HUES48 (cell line): ENCODE measurements around the gene PAK1.

Experiments used
- H3K27ac ChIP-seq: one replicate; pipeline ENCODE4 v1.7.0; 2013; ENCODE audit warnings: low read depth, low read length, inconsistent platforms
- H3K27me3 ChIP-seq: 2 replicates; pipeline ENCODE4 v1.6.1; 2013; ENCODE audit warnings: mild to moderate bottlenecking, low read length; ENCODE audit not compliant: control insufficient read depth, insufficient read depth
- H3K36me3 ChIP-seq: 2 replicates; pipeline ENCODE4 v1.6.1; 2013; ENCODE audit warnings: low read length; ENCODE audit not compliant: control insufficient read depth, insufficient read depth
- H3K4me1 ChIP-seq: 2 replicates; pipeline ENCODE4 v1.6.1; 2013; ENCODE audit warnings: mild to moderate bottlenecking, low read length; ENCODE audit not compliant: control insufficient read depth, insufficient read depth
- H3K4me3 ChIP-seq: 2 replicates; pipeline ENCODE4 v1.5.1; 2013; ENCODE audit warnings: mild to moderate bottlenecking, low read depth, low read length
- H3K9ac ChIP-seq: 2 replicates; pipeline ENCODE4 v1.6.1; 2013; ENCODE audit warnings: mild to moderate bottlenecking, low read depth, low read length, moderate library complexity
- H3K9me3 ChIP-seq: 2 replicates; pipeline ENCODE4 v1.6.1; 2013; ENCODE audit warnings: low read length; ENCODE audit not compliant: control insufficient read depth, insufficient read depth

The PAK1 gene

GRCh38 chr11:77438487-77438886 lies 35.4 kb downstream of the PAK1 start:
- H3K36me3 ChIP-seq: no peaks in the 10 kb centered on the region
- H3K27me3 ChIP-seq: no peaks in the 10 kb centered on the region
- peaks cover 12% of the 10 kb centered on the region; the same call in 1 of the 2 replicates for H3K4me1 ChIP-seq
- H3K9me3 ChIP-seq: no peaks in the 10 kb centered on the region
- no peak overlapping the region for H3K27ac ChIP-seq
- no peak overlapping the region for H3K4me3 ChIP-seq
- H3K9ac ChIP-seq: no peak overlapping the region

- H3K4me1 ChIP-seq: peaks cover 12% of the 10 kb centered on the region; the same call in 1 of the 2 replicates
- H3K27ac ChIP-seq: no peak overlapping the region
- no peaks in the 10 kb centered on the region for H3K9me3 ChIP-seq
- H3K4me3 ChIP-seq: no peak overlapping the region
- no peak overlapping the region for H3K9ac ChIP-seq
- no peaks in the 10 kb centered on the region for H3K27me3 ChIP-seq
- H3K36me3 ChIP-seq: no peaks in the 10 kb centered on the region
Observed at GRCh38 chr11:77436969-77437368, 36.9 kb downstream of the PAK1 start.

GRCh38 chr11:77436506-77436905 lies 37.4 kb downstream of the PAK1 start:
- Histone ChIP-seq H3K9me3 (no peaks in the 10 kb centered on the region), H3K36me3 (no peaks in the 10 kb centered on the region), H3K4me1 (peaks cover 12% of the 10 kb centered on the region; the same call in 1 of the 2 replicates), H3K9ac (no peak overlapping the region), H3K4me3 (no peak overlapping the region), H3K27ac (no peak overlapping the region), H3K27me3 (no peaks in the 10 kb centered on the region)

GRCh38 chr11:77435972-77436371 lies 37.9 kb downstream of the PAK1 start:
- H3K4me3 ChIP-seq: no peak overlapping the region
- no peaks in the 10 kb centered on the region for H3K27me3 ChIP-seq
- no peak overlapping the region for H3K27ac ChIP-seq
- H3K9ac ChIP-seq: no peak overlapping the region
- H3K9me3 ChIP-seq: no peaks in the 10 kb centered on the region
- H3K36me3 ChIP-seq: no peaks in the 10 kb centered on the region
- peaks cover 8% of the 10 kb centered on the region; the same call in 1 of the 2 replicates for H3K4me1 ChIP-seq

GRCh38 chr11:77431813-77432212 lies 42.1 kb downstream of the PAK1 start:
- H3K27ac ChIP-seq: no peak overlapping the region
- no peak overlapping the region for H3K4me3 ChIP-seq
- H3K9me3 ChIP-seq: no peaks in the 10 kb centered on the region
- H3K27me3 ChIP-seq: no peaks in the 10 kb centered on the region
- H3K4me1 ChIP-seq: peaks cover 7% of the 10 kb centered on the region
- H3K36me3 ChIP-seq: no peaks in the 10 kb centered on the region
- H3K9ac ChIP-seq: no peak overlapping the region

- no peak overlapping the region for H3K4me3 ChIP-seq
- no peak overlapping the region for H3K9ac ChIP-seq
- no peak overlapping the region for H3K27ac ChIP-seq
- H3K4me1 ChIP-seq: peaks cover 23% of the 10 kb centered on the region
- H3K36me3 ChIP-seq: no peaks in the 10 kb centered on the region
- H3K9me3 ChIP-seq: no peaks in the 10 kb centered on the region
- H3K27me3 ChIP-seq: no peaks in the 10 kb centered on the region
Observed at GRCh38 chr11:77428598-77428997, 45.3 kb downstream of the PAK1 start.

GRCh38 chr11:77425346-77425745 lies 48.5 kb downstream of the PAK1 start:
- Histone ChIP-seq H3K36me3 (no peaks in the 10 kb centered on the region), H3K27me3 (no peaks in the 10 kb centered on the region), H3K4me3 (no peak overlapping the region), H3K9ac (no peak overlapping the region), H3K9me3 (no peaks in the 10 kb centered on the region), H3K4me1 (peaks cover 44% of the 10 kb centered on the region), H3K27ac (no peak overlapping the region)

GRCh38 chr11:77424644-77425043 lies 49.2 kb downstream of the PAK1 start:
- no peaks in the 10 kb centered on the region for H3K36me3 ChIP-seq
- peaks cover 51% of the 10 kb centered on the region for H3K4me1 ChIP-seq
- H3K27ac ChIP-seq: no peak overlapping the region
- no peak overlapping the region for H3K4me3 ChIP-seq
- no peaks in the 10 kb centered on the region for H3K27me3 ChIP-seq
- no peaks in the 10 kb centered on the region for H3K9me3 ChIP-seq
- H3K9ac ChIP-seq: no peak overlapping the region

GRCh38 chr11:77423624-77424023 lies 50.3 kb downstream of the PAK1 start:
- no peaks in the 10 kb centered on the region for H3K36me3 ChIP-seq
- H3K4me1 ChIP-seq: peaks cover 61% of the 10 kb centered on the region
- no peaks in the 10 kb centered on the region for H3K27me3 ChIP-seq

GRCh38 chr11:77422687-77423086 lies 51.2 kb downstream of the PAK1 start:
- H3K4me1 ChIP-seq: peaks cover 67% of the 10 kb centered on the region
- H3K36me3 ChIP-seq: no peaks in the 10 kb centered on the region
- no peaks in the 10 kb centered on the region for H3K9me3 ChIP-seq
- H3K27ac ChIP-seq: no peak overlapping the region
- H3K27me3 ChIP-seq: no peaks in the 10 kb centered on the region
- H3K9ac ChIP-seq: no peak overlapping the region
- no peak overlapping the region for H3K4me3 ChIP-seq

More at GRCh38 chr11:77423624-77424023, 50.3 kb downstream of the PAK1 start:
- no peak overlapping the region for H3K9ac ChIP-seq
- no peak overlapping the region for H3K27ac ChIP-seq
- H3K4me3 ChIP-seq: no peak overlapping the region
- no peaks in the 10 kb centered on the region for H3K9me3 ChIP-seq

- Histone ChIP-seq H3K9me3 (no peaks in the 10 kb centered on the region), H3K36me3 (no peaks in the 10 kb centered on the region), H3K4me3 (no peak overlapping the region), H3K27ac (no peak overlapping the region), H3K4me1 (peaks cover 55% of the 10 kb centered on the region), H3K9ac (no peak overlapping the region), H3K27me3 (no peaks in the 10 kb centered on the region)
Observed at GRCh38 chr11:77421041-77421723, 52.7 kb downstream of the PAK1 start.
